ENCODE data around the gene TMEM250.
"Not testable (repeated sequence)": the region's sequence is repeated elsewhere in the genome, so short reads cannot be mapped to it uniquely, and the experiment has no call there.

Gene TMEM250, protein sequence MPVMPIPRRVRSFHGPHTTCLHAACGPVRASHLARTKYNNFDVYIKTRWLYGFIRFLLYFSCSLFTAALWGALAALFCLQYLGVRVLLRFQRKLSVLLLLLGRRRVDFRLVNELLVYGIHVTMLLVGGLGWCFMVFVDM

GRCh38 chr9:136118320-136119060, at the start of gene TMEM250:
Gene TMEM250 (minus strand): TSS chr9:136118875. CDS start chr9:136116900, 1,975 bp downstream.
- peak; percentile 94 for DNase-seq

GRCh38 chr9:136163248-136163850, 44.7 kb upstream of the TMEM250 start:
- DNase-seq: no peak

DNA sequence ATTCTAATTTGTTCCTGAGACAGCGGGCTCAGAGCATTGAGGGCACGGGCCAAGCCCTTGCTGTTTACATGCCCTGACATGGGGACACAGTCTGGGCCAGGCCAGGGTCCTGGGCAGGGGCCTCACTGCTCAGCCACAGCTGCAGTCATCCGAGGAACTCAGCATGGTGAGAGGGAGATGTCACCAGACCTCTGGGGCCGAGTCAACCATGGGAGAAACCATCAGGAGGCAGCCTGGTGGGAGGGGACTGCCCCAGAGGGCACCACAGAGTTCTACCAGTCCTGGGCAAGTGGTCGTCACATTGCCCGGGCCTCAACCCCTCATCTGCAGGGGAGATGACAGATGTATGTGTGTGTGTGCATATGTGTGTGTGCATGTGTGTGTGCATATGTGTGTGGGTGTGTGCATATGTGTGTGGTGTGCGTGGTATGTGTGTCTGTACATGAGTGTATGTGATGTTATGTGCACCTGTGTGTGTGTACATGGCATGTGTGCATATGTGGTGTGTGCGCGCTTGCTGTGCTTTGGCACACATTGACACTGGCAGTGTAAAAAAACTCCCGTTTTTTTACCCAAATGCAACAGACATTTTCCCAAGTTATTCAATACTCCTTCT, 42.4 kb upstream of the TMEM250 start:
- no peak for DNase-seq

DNA sequence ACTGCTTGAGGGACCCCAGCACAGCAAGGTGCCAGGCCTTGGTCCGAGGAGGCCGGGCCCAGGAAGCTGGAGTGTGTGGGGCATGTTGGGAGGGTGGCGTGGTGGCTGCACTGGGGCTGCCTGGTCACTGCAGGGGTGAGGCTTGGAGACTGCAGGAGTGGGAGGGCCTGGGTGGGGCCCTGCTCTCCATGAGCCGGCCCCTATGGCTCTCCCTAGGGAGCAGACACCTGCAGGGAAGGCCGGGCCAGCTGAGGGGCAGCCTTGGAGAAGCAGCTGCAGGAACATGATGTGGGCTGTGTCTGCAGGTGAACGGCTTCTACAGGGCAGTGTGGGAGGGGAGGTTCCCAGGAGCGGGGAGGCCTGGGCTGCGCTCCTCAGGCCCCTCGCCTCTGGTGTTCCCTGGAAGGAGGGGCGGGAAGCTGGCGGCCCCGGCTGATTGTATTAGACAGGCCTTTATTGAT, 41.7 kb upstream of the TMEM250 start:
- no peak for DNase-seq

- no peak for DNase-seq
These were observed 41.2 kb upstream of the TMEM250 start for GRCh38 chr9:136159851-136160250.

DNA sequence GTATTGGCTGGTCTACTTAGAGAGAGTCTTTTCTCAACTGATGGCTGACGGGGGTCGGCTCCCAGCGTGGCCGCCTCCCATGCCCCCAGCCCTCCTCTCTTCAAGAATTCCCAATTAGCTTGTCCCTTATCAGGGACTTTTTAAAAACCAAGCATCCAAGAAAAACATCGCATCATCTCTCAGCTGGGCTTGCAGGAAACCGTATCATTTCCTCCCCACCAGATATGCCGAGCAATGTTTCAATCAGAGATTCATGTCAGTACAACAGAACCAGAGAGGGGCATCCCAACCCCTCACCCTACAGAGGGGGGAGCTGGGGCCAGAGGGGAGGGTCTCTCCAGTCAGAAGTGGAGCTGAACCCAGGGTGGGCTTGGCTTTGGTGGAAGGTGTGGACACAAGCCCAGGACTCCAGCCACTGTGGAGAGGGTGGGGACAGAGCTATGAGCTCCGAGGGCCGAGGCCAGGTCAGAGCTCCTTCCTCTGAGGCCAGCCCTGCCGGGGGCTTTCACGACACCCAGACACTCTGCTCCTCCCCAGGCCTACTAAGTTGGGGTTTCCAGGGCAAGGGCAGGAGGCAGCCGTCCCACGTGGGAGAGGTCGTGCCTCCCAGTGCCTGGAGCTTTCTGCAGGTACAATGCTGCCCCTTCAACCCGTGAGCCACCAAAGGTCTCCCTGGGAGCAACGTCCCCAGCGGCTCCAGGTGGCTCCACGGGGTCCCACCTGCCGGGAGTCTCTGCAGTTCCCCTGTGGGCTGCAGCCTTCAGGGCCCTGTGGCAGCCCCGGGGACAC, 39.0 kb upstream of the TMEM250 start:
- no peak for DNase-seq

- no peak for DNase-seq
These were observed 37.8 kb upstream of the TMEM250 start for GRCh38 chr9:136156209-136157120.

DNA sequence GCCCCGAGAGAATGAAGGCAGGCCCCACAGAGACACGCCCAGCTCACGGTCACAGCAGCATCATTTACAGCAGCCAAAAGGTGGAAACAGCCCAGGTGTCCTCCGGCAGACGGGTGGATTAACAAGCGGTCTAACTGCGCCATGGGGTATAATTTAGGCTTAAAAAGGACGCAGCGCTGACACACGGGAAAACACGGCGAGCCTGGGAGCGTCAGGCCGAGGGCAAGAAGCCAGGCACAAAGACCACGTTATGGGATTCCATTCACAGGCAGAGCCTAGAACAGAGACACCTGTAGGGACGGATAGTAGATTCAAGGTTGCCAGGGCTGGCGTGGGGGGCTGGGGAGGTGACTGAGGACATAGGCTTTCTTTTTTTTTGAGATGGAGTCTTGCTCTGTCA, 36.9 kb upstream of the TMEM250 start:
- DNase-seq: no peak

GRCh38 chr9:136154943-136155342, 36.3 kb upstream of the TMEM250 start:
- DNase-seq: no peak

GRCh38 chr9:136153381-136154065, 34.8 kb upstream of the TMEM250 start:
- no peak for DNase-seq

GRCh38 chr9:136152931-136153330, 34.3 kb upstream of the TMEM250 start:
- DNase-seq: no peak

DNA sequence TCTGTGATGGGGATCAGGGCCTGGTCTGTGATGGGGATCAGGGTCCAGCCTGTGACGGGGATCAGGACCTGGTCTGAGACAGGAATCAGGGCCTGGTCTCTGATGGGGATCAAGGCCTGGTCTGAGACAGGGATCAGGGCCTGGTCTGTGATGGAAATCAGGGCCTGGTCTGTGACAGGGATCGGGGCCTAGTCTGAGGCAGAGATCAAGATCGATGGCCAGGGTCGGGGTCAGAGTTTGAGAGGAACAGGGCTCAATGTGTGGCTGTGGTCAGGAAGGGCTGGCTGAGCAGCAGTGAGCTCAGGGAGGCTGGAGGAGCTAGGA, 33.8 kb upstream of the TMEM250 start:
- DNase-seq: no peak

GRCh38 chr9:136151848-136152542, 33.3 kb upstream of the TMEM250 start:
- no peak for DNase-seq

DNA sequence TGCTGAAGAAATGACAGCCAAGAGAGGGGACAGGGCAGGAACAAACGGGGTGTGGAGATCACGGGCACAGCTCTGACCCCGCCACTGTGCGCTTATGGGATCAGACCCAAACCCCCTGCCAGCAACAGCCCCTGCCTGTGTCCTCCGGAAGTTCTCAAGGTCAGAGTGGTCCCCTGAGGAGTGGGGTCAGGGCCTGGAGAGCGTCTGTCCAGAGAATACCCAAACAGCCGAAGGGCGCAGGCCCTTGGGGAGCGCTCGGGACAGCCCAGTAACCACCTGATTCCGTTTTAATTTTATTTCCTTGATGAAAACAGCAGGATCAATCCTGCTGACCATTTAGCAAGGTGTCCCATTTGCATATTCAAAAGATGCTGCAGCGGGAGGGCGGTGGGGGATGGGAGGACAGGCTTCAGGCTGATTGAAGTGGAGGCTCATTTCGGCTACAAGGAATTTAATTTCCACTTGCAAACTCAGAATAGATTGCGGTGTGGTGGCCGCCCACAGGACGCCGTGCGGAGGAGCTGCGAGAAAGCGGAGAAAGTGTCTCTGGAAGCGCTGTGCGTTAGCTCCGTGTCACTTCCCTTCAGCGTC, 32.6 kb upstream of the TMEM250 start:
- no peak for DNase-seq

DNA sequence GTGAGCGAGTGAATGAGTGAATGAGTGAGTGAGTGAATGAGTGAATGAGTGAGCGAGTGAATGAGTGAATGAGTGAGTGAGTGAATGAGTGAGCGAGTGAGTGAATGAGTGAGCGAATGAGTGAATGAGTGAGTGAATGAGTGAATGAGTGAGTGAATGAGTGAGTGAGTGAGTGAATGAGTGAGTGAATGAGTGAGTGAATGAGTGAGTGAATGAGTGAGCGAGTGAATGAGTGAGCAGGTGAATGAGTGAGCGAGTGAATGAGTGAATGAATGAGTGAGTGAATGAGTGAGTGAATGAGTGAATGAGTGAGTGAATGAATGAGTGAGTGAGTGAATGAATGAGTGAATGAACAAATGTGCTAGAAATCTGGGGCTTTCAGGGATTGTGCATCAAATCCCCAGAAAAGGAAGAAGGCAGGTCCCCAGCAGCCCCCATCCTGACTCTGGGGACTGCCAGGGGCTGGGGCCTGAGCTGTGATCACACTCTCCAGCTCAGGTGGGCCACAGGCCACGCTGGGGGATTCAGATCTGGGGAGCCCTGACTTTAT, 32.1 kb upstream of the TMEM250 start:
- DNase-seq: not testable (repeated sequence)

- DNase-seq: no peak
These were observed 31.2 kb upstream of the TMEM250 start for GRCh38 chr9:136149853-136150252.

DNA sequence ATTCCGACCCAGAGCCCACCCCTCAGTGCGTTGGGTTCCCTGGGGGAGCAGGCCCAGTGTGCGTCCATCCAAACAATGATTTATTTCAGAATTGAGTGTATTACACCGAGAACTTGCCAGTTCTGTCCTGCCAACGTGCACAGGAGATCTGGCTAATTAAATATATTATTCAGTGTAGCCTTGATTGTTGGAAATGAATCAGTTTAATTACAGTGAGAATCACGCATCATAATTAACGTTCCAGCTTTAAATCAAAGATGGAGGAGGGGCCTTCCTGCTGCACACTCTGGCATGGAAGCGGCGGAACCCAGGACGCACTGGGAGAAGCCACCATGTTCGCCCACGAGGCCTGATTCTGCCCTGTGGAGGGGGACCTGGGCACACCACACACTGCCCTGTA, 30.7 kb upstream of the TMEM250 start:
- no peak for DNase-seq

- DNase-seq: no peak
These were observed 30.1 kb upstream of the TMEM250 start for GRCh38 chr9:136148766-136149165.

GRCh38 chr9:136147890-136148714, 29.4 kb upstream of the TMEM250 start:
- DNase-seq: no peak
